SK-N-SH (cell line): Measurements from ENCODE around the gene TTC21A.

Experiments
- EZH2phosphoT487 ChIP-seq: fragments of 200-600 bp; sonication (generic); IDR thresholded peaks from 2 replicates; pipeline ENCODE4 v1.6.1; 2017; ENCODE audit warnings: low read depth, mixed run types, mild to moderate bottlenecking, antibody characterized with exemption, moderate library complexity, borderline replicate concordance
- FOSL2 ChIP-seq: IDR thresholded peaks from 2 replicates; pipeline ENCODE4 v1.4.0; 2012; ENCODE audit warnings: low read depth, mild to moderate bottlenecking, moderate library complexity, borderline replicate concordance
- FOXJ3 ChIP-seq: sonication (generic); formaldehyde crosslinking; IDR thresholded peaks from 2 replicates; pipeline ENCODE4 v1.5.1; 2020; ENCODE audit warnings: mild to moderate bottlenecking, missing genetic modification reagents
- FOXM1 ChIP-seq: IDR thresholded peaks from 2 replicates; pipeline ENCODE4 v1.4.0; 2012; ENCODE audit warnings: low read depth, mild to moderate bottlenecking
- GABPA ChIP-seq: IDR thresholded peaks from 2 replicates; pipeline ENCODE4 v1.4.0; 2012; ENCODE audit warnings: low read depth, mild to moderate bottlenecking
- JUND ChIP-seq: IDR thresholded peaks from 2 replicates; pipeline ENCODE4 v1.4.0; 2012
- MAX ChIP-seq: IDR thresholded peaks from 2 replicates; pipeline ENCODE4 v1.4.0; 2012; ENCODE audit warnings: low read depth
- POLR2AphosphoS5 ChIP-seq: IDR thresholded peaks from 2 replicates; pipeline ENCODE4 v1.6.1; 2012; ENCODE audit warnings: low read depth, low read length
- RCOR1 ChIP-seq: fragments of 150-350 bp; IDR thresholded peaks from 2 replicates; pipeline ENCODE4 v1.6.1; 2017; ENCODE audit warnings: antibody characterized with exemption, low read length
- SMC3 ChIP-seq: IDR thresholded peaks from 2 replicates; pipeline ENCODE4 v1.6.1; 2012; ENCODE audit warnings: low read depth, low read length, improper control_type of control experiment
- TEAD4 ChIP-seq: IDR thresholded peaks from 2 replicates; pipeline ENCODE4 v1.4.0; 2012; ENCODE audit warnings: mild to moderate bottlenecking, borderline replicate concordance; ENCODE audit not compliant: insufficient read depth
- TF ChIP-seq, protein P1 (sequence below): fragments of 200-600 bp; sonication (generic); IDR thresholded peaks from 2 replicates; pipeline ENCODE4 v1.6.1; 2017; ENCODE audit warnings: antibody characterized with exemption, mild to moderate bottlenecking, moderate library complexity

- TF ChIP-seq FOXJ3 (no peak), FOXM1 (no peak), RCOR1 (no peak), JUND (no peak), TEAD4 (no peak), FOSL2 (no peak), EZH2phosphoT487 (no peak), POLR2AphosphoS5 (no peak), MAX (no peak), GABPA (no peak), SMC3 (no peak)
- TF ChIP-seq, protein P1, sequence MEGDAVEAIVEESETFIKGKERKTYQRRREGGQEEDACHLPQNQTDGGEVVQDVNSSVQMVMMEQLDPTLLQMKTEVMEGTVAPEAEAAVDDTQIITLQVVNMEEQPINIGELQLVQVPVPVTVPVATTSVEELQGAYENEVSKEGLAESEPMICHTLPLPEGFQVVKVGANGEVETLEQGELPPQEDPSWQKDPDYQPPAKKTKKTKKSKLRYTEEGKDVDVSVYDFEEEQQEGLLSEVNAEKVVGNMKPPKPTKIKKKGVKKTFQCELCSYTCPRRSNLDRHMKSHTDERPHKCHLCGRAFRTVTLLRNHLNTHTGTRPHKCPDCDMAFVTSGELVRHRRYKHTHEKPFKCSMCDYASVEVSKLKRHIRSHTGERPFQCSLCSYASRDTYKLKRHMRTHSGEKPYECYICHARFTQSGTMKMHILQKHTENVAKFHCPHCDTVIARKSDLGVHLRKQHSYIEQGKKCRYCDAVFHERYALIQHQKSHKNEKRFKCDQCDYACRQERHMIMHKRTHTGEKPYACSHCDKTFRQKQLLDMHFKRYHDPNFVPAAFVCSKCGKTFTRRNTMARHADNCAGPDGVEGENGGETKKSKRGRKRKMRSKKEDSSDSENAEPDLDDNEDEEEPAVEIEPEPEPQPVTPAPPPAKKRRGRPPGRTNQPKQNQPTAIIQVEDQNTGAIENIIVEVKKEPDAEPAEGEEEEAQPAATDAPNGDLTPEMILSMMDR, result no peak
Measured at GRCh38 chr3:39090922-39091321, 16.6 kb upstream of the TTC21A start.
